ENCODE measurements around the gene UBE2D1. TPM values are rescaled to one million over a fixed set of nuclear protein-coding genes. Genes with fewer than 3 reads are reported as not detected.

Gene UBE2D1
- total RNA-seq = 10 to 100 TPM; 14.6 to 18.4 TPM

DNA sequence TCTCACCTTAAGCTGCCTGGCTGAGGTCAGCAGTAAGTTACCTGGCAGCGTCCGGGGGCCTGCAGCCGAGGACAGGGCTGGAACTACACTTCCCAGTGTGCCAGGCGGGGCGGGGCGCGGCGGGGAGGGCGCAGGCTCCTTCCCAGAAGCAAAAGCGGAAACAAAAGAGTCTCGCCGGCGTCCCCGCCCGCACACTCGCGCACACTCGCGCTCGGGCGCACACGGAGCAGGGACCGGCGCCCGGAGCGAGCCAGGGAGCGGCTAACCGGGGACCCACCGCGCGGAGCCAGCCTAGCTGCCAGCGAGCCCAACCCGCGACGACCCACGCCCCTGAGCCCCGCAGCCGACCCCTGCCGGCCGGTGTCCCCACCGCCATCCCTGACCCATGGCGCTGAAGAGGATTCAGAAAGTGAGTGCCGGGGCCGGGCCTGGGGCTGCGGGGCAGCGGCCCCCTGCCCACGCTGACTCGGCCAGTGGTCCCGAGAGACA lies at the start of gene UBE2D1:
TSS of gene UBE2D1 (plus strand) at position 190 of the 489 bp plus-strand sequence. CDS start at position 386, 196 bp downstream.
- Histone ChIP-seq H3K36me3 (no peaks in the 10 kb centered on the region), H3K9me3 (no peaks in the 10 kb centered on the region), H3K27ac (peak within 1 kb of the TSS; percentile 83), H3K9ac (ENCODE audit: low read depth in 2 of 2, low read length in 2 of 2) (peak within 1 kb of the TSS; percentile 78 to 85), H3K4me1 (no peaks in the 10 kb centered on the region), H3K27me3 (no peaks in the 10 kb centered on the region), H3K4me3 (peak within 1 kb of the TSS; percentile 90)
- intact Hi-C loops (cut with DNase I) = loop anchor here (10.0 kb wide), 1 partner anchor 50 kb away; the partner anchor contains the start of gene TFAM
- TF ChIP-seq CTCF (IDR thresholded peaks at IDR 0.05) = no peak
- DNase-seq = peak; percentile 94

DNA sequence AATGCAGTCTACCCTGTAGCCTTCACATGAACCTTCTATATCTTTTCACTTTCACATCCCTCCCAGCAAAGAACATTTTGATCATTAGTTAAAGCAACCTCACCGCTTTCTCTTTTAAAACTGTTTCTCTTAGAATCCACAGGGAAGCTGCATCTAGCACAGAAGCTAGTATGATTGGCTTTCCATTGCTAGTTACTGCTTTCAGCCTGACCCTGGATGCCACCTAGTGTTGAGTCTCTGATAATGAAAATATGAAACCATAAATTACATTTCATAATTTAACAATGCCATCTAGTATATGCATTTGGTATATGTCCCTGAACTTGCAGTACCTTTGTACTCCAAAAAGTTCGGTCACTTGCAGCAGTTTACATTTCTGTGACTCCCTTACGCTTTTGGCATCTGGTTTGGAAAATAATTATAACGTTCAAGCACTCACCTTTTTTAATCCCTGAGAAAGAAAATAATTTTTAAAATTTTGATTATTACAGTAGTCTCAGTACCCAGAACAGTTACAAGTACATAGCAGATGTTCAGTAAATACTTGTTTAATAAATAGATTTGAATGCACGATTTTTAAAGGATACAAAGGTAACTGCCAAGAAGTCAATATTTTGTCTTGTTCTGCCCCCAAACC lies 43.1 kb upstream of the UBE2D1 start:
- no peak for DNase-seq
- TF ChIP-seq CTCF (IDR thresholded peaks at IDR 0.05) = peak; percentile 65
- H3K36me3 ChIP-seq = no peaks in the 10 kb centered on the region

DNA sequence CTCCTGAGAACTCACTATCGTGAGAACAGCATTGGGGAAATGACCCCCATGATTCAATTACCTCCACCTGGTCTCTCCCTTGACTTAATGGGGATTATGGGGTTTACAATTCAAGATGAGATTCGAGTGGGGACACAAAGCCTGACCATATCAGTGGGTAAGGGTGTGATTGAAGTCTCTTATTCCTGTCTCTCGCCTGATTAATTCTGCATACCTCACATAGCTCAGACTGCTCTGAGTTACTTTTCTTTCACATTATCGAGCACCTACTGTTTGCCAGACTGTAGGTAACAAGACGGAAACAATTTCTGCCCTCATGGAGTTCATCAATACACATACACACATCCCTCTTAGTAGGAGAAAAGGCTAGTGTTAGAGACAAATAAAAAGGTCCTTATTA lies 40.8 kb upstream of the UBE2D1 start:
- Histone ChIP-seq H3K9me3 (no peaks in the 10 kb centered on the region), H3K4me1 (no peaks in the 10 kb centered on the region), H3K9ac (ENCODE audit: low read depth in 2 of 2, low read length in 2 of 2) (no peak overlapping the region), H3K27ac (no peak overlapping the region), H3K36me3 (no peaks in the 10 kb centered on the region), H3K27me3 (no peaks in the 10 kb centered on the region), H3K4me3 (no peak overlapping the region)
- TF ChIP-seq CTCF (IDR thresholded peaks at IDR 0.05) = no peak
- no peak for DNase-seq
- intact Hi-C loops (cut with DNase I) = no loop called here

More for the DNA sequence above, 43.1 kb upstream of the UBE2D1 start:
- Histone ChIP-seq H3K27me3 (no peaks in the 10 kb centered on the region), H3K4me3 (no peak overlapping the region), H3K4me1 (no peaks in the 10 kb centered on the region), H3K27ac (no peak overlapping the region), H3K9ac (ENCODE audit: low read depth in 2 of 2, low read length in 2 of 2) (no peak overlapping the region), H3K9me3 (no peaks in the 10 kb centered on the region)
- intact Hi-C loops (cut with DNase I) = loop anchor here (2.0 kb wide), 1 partner anchor 113 kb away; no protein-coding TSS in a partner anchor

DNA sequence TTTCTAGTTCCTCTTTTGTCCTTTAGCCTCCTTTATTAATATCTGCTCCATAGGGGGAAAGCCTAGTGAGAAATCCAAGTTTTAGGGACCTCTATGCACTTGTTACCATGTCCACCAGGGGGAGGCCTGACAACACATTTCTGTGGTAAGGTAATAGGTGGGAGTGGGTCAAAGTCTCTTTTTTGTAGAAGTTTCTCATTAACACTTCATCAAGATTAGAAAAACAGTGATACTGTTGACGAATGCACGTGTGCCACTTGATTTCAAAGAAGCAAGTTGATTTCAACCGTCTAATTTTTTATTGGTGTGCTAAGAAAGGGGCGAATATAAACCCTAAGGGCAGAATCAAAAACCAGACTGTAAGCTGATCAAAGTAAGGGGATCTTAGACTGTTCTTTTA lies 35.2 kb upstream of the UBE2D1 start:
- H3K4me1 ChIP-seq = no peaks in the 10 kb centered on the region
- no peak overlapping the region for H3K4me3 ChIP-seq
- intact Hi-C loops (cut with DNase I) = no loop called here
- no peak overlapping the region for H3K27ac ChIP-seq
- no peaks in the 10 kb centered on the region for H3K27me3 ChIP-seq
- no peak overlapping the region for H3K9ac ChIP-seq (ENCODE audit: low read depth in 2 of 2, low read length in 2 of 2)
- peak; percentile 76 for DNase-seq
- H3K36me3 ChIP-seq = no peaks in the 10 kb centered on the region
- no peaks in the 10 kb centered on the region for H3K9me3 ChIP-seq
- TF ChIP-seq CTCF (IDR thresholded peaks at IDR 0.05) = peak; percentile 64

- intact Hi-C loops (cut with DNase I) = loop anchor here (5.0 kb wide), 1 partner anchor 82 kb away; no protein-coding TSS in a partner anchor
- peaks cover 1% of the 10 kb centered on the region for H3K4me1 ChIP-seq
Measured at GRCh38 chr10:58300676-58301075, 34.1 kb upstream of the UBE2D1 start.

More at GRCh38 chr10:58300676-58301075, 34.1 kb upstream of the UBE2D1 start:
- Histone ChIP-seq H3K27me3 (no peaks in the 10 kb centered on the region), H3K9ac (ENCODE audit: low read depth in 2 of 2, low read length in 2 of 2) (no peak overlapping the region), H3K9me3 (no peaks in the 10 kb centered on the region), H3K36me3 (no peaks in the 10 kb centered on the region), H3K4me3 (no peak overlapping the region), H3K27ac (no peak overlapping the region)
- DNase-seq = no peak
- TF ChIP-seq CTCF (IDR thresholded peaks at IDR 0.05) = no peak
